Neural progenitor cell (in vitro differentiated cells): Measurements from ENCODE around the gene DDX25. TPM values are rescaled to one million over a fixed set of nuclear protein-coding genes. Genes with fewer than 3 reads are reported as not detected.
A peak's percentile ranks its signal among the peaks of the same experiment; 100 is the strongest.

Source experiments
- DNase-seq: peaks from one replicate; pipeline ENCODE4 v3.0.0-alpha.2; 2016; ENCODE audit warnings: low spot score
- H2AFZ ChIP-seq: fragments of 200-600 bp; sonication (generic); replicated peaks from 2 replicates; pipeline ENCODE4 v1.6.1; 2016; ENCODE audit warnings: antibody characterized with exemption
- H3F3A ChIP-seq: fragments of 200-600 bp; sonication (generic); 2 replicates; pipeline ENCODE4 v1.6.1; 2016; ENCODE audit warnings: antibody characterized with exemption, low read depth
- H3K27ac ChIP-seq: fragments of 200-600 bp; sonication (generic); 2 replicates; pipeline ENCODE4 v1.5.1; 2016; ENCODE audit warnings: mild to moderate bottlenecking
- H3K27me3 ChIP-seq: fragments of 200-600 bp; sonication (generic); 2 replicates; pipeline ENCODE4 v1.6.1; 2016; ENCODE audit warnings: mild to moderate bottlenecking, moderate library complexity
- H3K36me3 ChIP-seq: fragments of 200-600 bp; sonication (generic); 2 replicates; pipeline ENCODE4 v1.5.1; 2016
- H3K4me1 ChIP-seq: fragments of 200-600 bp; sonication (generic); 2 replicates; pipeline ENCODE4 v1.6.1; 2016; ENCODE audit warnings: mixed run types
- H3K4me2 ChIP-seq: fragments of 200-600 bp; sonication (generic); 2 replicates; pipeline ENCODE4 v1.6.1; 2016
- H3K4me3 ChIP-seq: fragments of 200-600 bp; sonication (generic); 2 replicates; pipeline ENCODE4 v1.5.1; 2016
- H3K79me2 ChIP-seq: fragments of 200-600 bp; sonication (generic); 2 replicates; pipeline ENCODE4 v1.6.1; 2016; ENCODE audit warnings: low read depth
- H3K9ac ChIP-seq: fragments of 200-600 bp; sonication (generic); 2 replicates; pipeline ENCODE4 v1.6.1; 2016
- H3K9me3 ChIP-seq: fragments of 200-600 bp; sonication (generic); 2 replicates; pipeline ENCODE4 v1.5.1; 2016; ENCODE audit warnings: low read depth
- H4K20me1 ChIP-seq: fragments of 200-600 bp; sonication (generic); 2 replicates; pipeline ENCODE4 v1.6.1; 2016; ENCODE audit warnings: low read depth
- H3K27ac Mint-ChIP-seq: 3 replicates; pipeline ENCODE4 v1.8.0; 2021; ENCODE audit warnings: mixed read lengths
- H3K27me3 Mint-ChIP-seq: 2 replicates; pipeline ENCODE4 v1.8.0; 2022; ENCODE audit warnings: low read depth, mild to moderate bottlenecking, inconsistent platforms, moderate library complexity, mixed read lengths; ENCODE audit not compliant: insufficient read depth
- H3K36me3 Mint-ChIP-seq: 3 replicates; pipeline ENCODE4 v1.8.0; 2021; ENCODE audit warnings: mixed read lengths
- H3K4me1 Mint-ChIP-seq: 3 replicates; pipeline ENCODE4 v1.8.0; 2021; ENCODE audit warnings: mixed read lengths
- H3K4me3 Mint-ChIP-seq: 3 replicates; pipeline ENCODE4 v1.8.0; 2021; ENCODE audit warnings: mild to moderate bottlenecking, moderate library complexity, mixed read lengths
- H3K9me3 Mint-ChIP-seq: 3 replicates; pipeline ENCODE4 v1.8.0; 2020; ENCODE audit warnings: mixed read lengths
- CTCF ChIP-seq: fragments of 200-600 bp; sonication (generic); IDR thresholded peaks from 2 replicates; pipeline ENCODE4 v1.5.1; 2017; ENCODE audit warnings: antibody characterized with exemption, mild to moderate bottlenecking
- EZH2 ChIP-seq: fragments of 200-600 bp; sonication (generic); IDR thresholded peaks from 2 replicates; pipeline ENCODE4 v1.6.1; 2017; ENCODE audit warnings: antibody characterized with exemption, mild to moderate bottlenecking, moderate library complexity
- EZH2phosphoT487 ChIP-seq: fragments of 200-600 bp; sonication (generic); IDR thresholded peaks from 2 replicates; pipeline ENCODE4 v1.6.1; 2017; ENCODE audit warnings: antibody characterized with exemption
- total RNA-seq: library from RNA; depleted of rRNA; stranded (reverse); fragments of >200 nt; gene quantifications from 2 replicates; pipeline ENCODE4 v1.2.3, GENCODE V29; 2015; ENCODE audit warnings: low replicate concordance

DDX25 gene
- total RNA-seq, 1 donor from 2014 or later, result 12.4 TPM

- Histone ChIP-seq H3K9ac (no peak overlapping the region), H3K4me1 (peaks cover 5% of the 10 kb centered on the region), H3K36me3 (no peaks in the 10 kb centered on the region), H3K79me2 (no peaks in the 10 kb centered on the region), H3F3A (no peaks in the 10 kb centered on the region), H3K4me3 (no peak overlapping the region), H3K4me2 (no peak overlapping the region), H4K20me1 (no peaks in the 10 kb centered on the region), H3K9me3 (no peaks in the 10 kb centered on the region), H3K27me3 (no peaks in the 10 kb centered on the region), H3K27ac (no peak overlapping the region), H2AFZ (no peak overlapping the region)
- DNase-seq, result no peak
- Mint-ChIP-seq H3K9me3 (no peaks in the 10 kb centered on the region), H3K27ac (no peak overlapping the region), H3K4me3 (no peak overlapping the region), H3K36me3 (peaks cover 7% of the 10 kb centered on the region), H3K27me3 (peaks cover 11% of the 10 kb centered on the region), H3K4me1 (peaks cover 19% of the 10 kb centered on the region)
- TF ChIP-seq EZH2phosphoT487, result no peak
- TF ChIP-seq EZH2, result no peak
- no peak for TF ChIP-seq CTCF
Observed at GRCh38 chr11:125947419-125948277, 43.3 kb downstream of the DDX25 start.

GRCh38 chr11:125948278-125949051, 44.2 kb downstream of the DDX25 start:
- Histone ChIP-seq H3K9me3 (no peaks in the 10 kb centered on the region), H3K9ac (no peak overlapping the region), H3K79me2 (no peaks in the 10 kb centered on the region), H3F3A (no peaks in the 10 kb centered on the region), H3K27me3 (no peaks in the 10 kb centered on the region), H3K4me2 (no peak overlapping the region), H4K20me1 (no peaks in the 10 kb centered on the region), H3K36me3 (no peaks in the 10 kb centered on the region), H2AFZ (no peak overlapping the region), H3K4me1 (peaks cover 5% of the 10 kb centered on the region), H3K4me3 (no peak overlapping the region), H3K27ac (no peak overlapping the region)
- Mint-ChIP-seq H3K36me3 (peaks cover 7% of the 10 kb centered on the region), H3K4me3 (no peak overlapping the region), H3K27ac (peak overlapping the region; percentile 63), H3K27me3 (peaks cover 11% of the 10 kb centered on the region), H3K4me1 (peaks cover 23% of the 10 kb centered on the region), H3K9me3 (no peaks in the 10 kb centered on the region)
- no peak for TF ChIP-seq CTCF
- no peak for TF ChIP-seq EZH2
- no peak for TF ChIP-seq EZH2phosphoT487
- no peak for DNase-seq

GRCh38 chr11:125949271-125950177, 45.2 kb downstream of the DDX25 start:
- H3K27me3 ChIP-seq, result no peaks in the 10 kb centered on the region
- H3K79me2 ChIP-seq, result no peaks in the 10 kb centered on the region
- H4K20me1 ChIP-seq, result no peaks in the 10 kb centered on the region
- Mint-ChIP-seq H3K9me3 (no peaks in the 10 kb centered on the region), H3K27ac (peak overlapping the region; percentile 69), H3K4me3 (peak overlapping the region; percentile 6), H3K36me3 (peaks cover 7% of the 10 kb centered on the region), H3K4me1 (peaks cover 29% of the 10 kb centered on the region), H3K27me3 (peaks cover 10% of the 10 kb centered on the region)
- H3F3A ChIP-seq, result no peaks in the 10 kb centered on the region
- TF ChIP-seq EZH2phosphoT487, result no peak
- TF ChIP-seq EZH2, result no peak
- no peak for TF ChIP-seq CTCF
- no peak overlapping the region for H3K4me3 ChIP-seq
- no peaks in the 10 kb centered on the region for H3K9me3 ChIP-seq
- no peak overlapping the region for H2AFZ ChIP-seq
- H3K36me3 ChIP-seq, result no peaks in the 10 kb centered on the region
- H3K4me2 ChIP-seq, result no peak overlapping the region
- no peak overlapping the region for H3K9ac ChIP-seq
- no peak for DNase-seq
- H3K4me1 ChIP-seq, result peaks cover 5% of the 10 kb centered on the region
- H3K27ac ChIP-seq, result no peak overlapping the region
